ENCODE data around the gene RBFOX2. TPM values are rescaled to one million over a fixed set of nuclear protein-coding genes. Genes with fewer than 3 reads are reported as not detected.

RBFOX2 gene
- total and polyA plus RNA-seq, 2 of the 13 experiments (the other 11 are each of a cell fraction or from before 2014, with no cell fraction given), result 37.3 to 40.4 TPM

DNA sequence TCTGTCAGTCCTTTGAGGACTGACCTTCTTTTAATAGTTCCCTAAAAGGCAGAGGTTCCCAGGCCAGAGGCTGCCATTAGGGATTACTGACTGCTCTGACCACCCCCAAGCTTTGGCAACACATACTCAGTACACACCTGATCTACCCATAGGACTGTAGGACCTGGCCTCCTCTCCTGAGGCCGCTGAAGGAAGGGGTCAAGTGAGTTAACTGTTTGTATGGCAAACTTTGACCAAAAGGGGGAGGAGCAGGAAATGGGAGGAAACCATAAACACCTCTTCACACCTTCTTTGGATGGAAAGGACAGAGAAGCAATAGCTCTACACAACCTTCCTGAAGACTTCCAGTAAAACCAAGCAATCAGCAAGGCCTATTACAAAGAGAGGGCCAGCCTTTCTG, 207.0 kb downstream of the RBFOX2 start (continued):
- no peak for TF ChIP-seq ZNF101 (CRISPR knock-in tag; IDR thresholded peaks at IDR 0.05; ENCODE audit: borderline replicate concordance, low read depth)
- no peak for TF ChIP-seq GATA4 (IDR thresholded peaks at IDR 0.05; ENCODE audit: borderline replicate concordance, low read depth)
- peak; percentile 55 for TF ChIP-seq RARA (CRISPR knock-in tag; IDR thresholded peaks at IDR 0.05)
- no peak for TF ChIP-seq ZFP82 (CRISPR knock-in tag; IDR thresholded peaks at IDR 0.05; ENCODE audit: borderline replicate concordance)
- no peak for TF ChIP-seq NFYB (CRISPR knock-in tag; IDR thresholded peaks at IDR 0.05)
- TF ChIP-seq ZNF672 (CRISPR knock-in tag; IDR thresholded peaks at IDR 0.05), result no peak
- TF ChIP-seq ZNF549 (CRISPR knock-in tag; IDR thresholded peaks at IDR 0.05), result no peak
- no peak for TF ChIP-seq ZNF326 (CRISPR knock-in tag; IDR thresholded peaks at IDR 0.05; ENCODE audit: borderline replicate concordance)
- no peak for TF ChIP-seq RARG (CRISPR knock-in tag; IDR thresholded peaks at IDR 0.05; ENCODE audit: low read depth)
- no peak for TF ChIP-seq ZNF839 (CRISPR knock-in tag; IDR thresholded peaks at IDR 0.05; ENCODE audit: borderline replicate concordance)
- TF ChIP-seq ZNF652 (CRISPR knock-in tag; IDR thresholded peaks at IDR 0.05; ENCODE audit: borderline replicate concordance, low read depth), result peak; percentile 79
- no peak for TF ChIP-seq ZNF7 (CRISPR knock-in tag; IDR thresholded peaks at IDR 0.05)
- TF ChIP-seq, protein P1, sequence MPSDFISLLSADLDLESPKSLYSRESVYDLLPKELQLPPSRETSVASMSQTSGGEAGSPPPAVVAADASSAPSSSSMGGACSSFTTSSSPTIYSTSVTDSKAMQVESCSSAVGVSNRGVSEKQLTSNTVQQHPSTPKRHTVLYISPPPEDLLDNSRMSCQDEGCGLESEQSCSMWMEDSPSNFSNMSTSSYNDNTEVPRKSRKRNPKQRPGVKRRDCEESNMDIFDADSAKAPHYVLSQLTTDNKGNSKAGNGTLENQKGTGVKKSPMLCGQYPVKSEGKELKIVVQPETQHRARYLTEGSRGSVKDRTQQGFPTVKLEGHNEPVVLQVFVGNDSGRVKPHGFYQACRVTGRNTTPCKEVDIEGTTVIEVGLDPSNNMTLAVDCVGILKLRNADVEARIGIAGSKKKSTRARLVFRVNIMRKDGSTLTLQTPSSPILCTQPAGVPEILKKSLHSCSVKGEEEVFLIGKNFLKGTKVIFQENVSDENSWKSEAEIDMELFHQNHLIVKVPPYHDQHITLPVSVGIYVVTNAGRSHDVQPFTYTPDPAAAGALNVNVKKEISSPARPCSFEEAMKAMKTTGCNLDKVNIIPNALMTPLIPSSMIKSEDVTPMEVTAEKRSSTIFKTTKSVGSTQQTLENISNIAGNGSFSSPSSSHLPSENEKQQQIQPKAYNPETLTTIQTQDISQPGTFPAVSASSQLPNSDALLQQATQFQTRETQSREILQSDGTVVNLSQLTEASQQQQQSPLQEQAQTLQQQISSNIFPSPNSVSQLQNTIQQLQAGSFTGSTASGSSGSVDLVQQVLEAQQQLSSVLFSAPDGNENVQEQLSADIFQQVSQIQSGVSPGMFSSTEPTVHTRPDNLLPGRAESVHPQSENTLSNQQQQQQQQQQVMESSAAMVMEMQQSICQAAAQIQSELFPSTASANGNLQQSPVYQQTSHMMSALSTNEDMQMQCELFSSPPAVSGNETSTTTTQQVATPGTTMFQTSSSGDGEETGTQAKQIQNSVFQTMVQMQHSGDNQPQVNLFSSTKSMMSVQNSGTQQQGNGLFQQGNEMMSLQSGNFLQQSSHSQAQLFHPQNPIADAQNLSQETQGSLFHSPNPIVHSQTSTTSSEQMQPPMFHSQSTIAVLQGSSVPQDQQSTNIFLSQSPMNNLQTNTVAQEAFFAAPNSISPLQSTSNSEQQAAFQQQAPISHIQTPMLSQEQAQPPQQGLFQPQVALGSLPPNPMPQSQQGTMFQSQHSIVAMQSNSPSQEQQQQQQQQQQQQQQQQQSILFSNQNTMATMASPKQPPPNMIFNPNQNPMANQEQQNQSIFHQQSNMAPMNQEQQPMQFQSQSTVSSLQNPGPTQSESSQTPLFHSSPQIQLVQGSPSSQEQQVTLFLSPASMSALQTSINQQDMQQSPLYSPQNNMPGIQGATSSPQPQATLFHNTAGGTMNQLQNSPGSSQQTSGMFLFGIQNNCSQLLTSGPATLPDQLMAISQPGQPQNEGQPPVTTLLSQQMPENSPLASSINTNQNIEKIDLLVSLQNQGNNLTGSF (CRISPR knock-in tag; IDR thresholded peaks at IDR 0.05), result no peak
- TF ChIP-seq ZNF274 (CRISPR knock-in tag; IDR thresholded peaks at IDR 0.05), result no peak
- no peak for TF ChIP-seq PHF5A (CRISPR knock-in tag; IDR thresholded peaks at IDR 0.05; ENCODE audit: low read depth, unreplicated experiment)
- no peak for TF ChIP-seq TBL1XR1 (IDR thresholded peaks at IDR 0.05; ENCODE audit: borderline replicate concordance, low read length, partially characterized antibody)
- TF ChIP-seq, protein P2, sequence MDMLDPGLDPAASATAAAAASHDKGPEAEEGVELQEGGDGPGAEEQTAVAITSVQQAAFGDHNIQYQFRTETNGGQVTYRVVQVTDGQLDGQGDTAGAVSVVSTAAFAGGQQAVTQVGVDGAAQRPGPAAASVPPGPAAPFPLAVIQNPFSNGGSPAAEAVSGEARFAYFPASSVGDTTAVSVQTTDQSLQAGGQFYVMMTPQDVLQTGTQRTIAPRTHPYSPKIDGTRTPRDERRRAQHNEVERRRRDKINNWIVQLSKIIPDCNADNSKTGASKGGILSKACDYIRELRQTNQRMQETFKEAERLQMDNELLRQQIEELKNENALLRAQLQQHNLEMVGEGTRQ (IDR thresholded peaks at IDR 0.05; ENCODE audit: low read depth, low read length), result no peak
- TF ChIP-seq, protein P2 (CRISPR knock-in tag; IDR thresholded peaks at IDR 0.05; ENCODE audit: borderline replicate concordance), result no peak
- no peak for TF ChIP-seq KDM4B (CRISPR knock-in tag; IDR thresholded peaks at IDR 0.05)
- TF ChIP-seq ETV5 (CRISPR knock-in tag; IDR thresholded peaks at IDR 0.05; ENCODE audit: borderline replicate concordance), result peak; percentile 70; the same call in 1 of the 2 replicates
- TF ChIP-seq TOPORS (CRISPR knock-in tag; IDR thresholded peaks at IDR 0.05), result no peak
- TF ChIP-seq ELF4 (CRISPR knock-in tag; IDR thresholded peaks at IDR 0.05; ENCODE audit: borderline replicate concordance), result no peak
